Muscle layer of duodenum (tissue), 2 donors: Measurements from ENCODE around the gene DBNDD1.
"Not testable (repeated sequence)": the region's sequence is repeated elsewhere in the genome, so short reads cannot be mapped to it uniquely, and the experiment has no call there.

Source experiments
- H3K27ac ChIP-seq: one replicate; pipeline ENCODE4 v1.7.0; 2013; ENCODE audit warnings: mild to moderate bottlenecking, low read length
- H3K27me3 ChIP-seq: one replicate; pipeline ENCODE4 v1.7.0; 2013; ENCODE audit warnings: low read depth, mild to moderate bottlenecking, control low read depth, low read length
- H3K36me3 ChIP-seq, 2 donors: one replicate each; pipeline ENCODE4 v1.7.0; 2013; ENCODE audit warnings: low read length in 2 of 2, control low read depth in 1 of 2, mild to moderate bottlenecking in 1 of 2; ENCODE audit not compliant: insufficient read depth in 2 of 2, control insufficient read depth in 1 of 2
- H3K4me1 ChIP-seq, 2 donors: one replicate each; pipeline ENCODE4 v1.7.0; 2013; ENCODE audit warnings: low read length in 2 of 2, mild to moderate bottlenecking in 2 of 2, control low read depth in 1 of 2, moderate library complexity in 1 of 2; ENCODE audit not compliant: insufficient read depth in 2 of 2, control insufficient read depth in 1 of 2
- H3K4me3 ChIP-seq, 2 donors: one replicate each; pipeline ENCODE4 v1.7.0; 2013; ENCODE audit warnings: low read length in 2 of 2, low read depth in 1 of 2, mild to moderate bottlenecking in 1 of 2
- H3K9me3 ChIP-seq, 2 donors: one replicate each; pipeline ENCODE4 v1.7.0; 2013; ENCODE audit warnings: low read length in 2 of 2, control low read depth in 1 of 2, mild to moderate bottlenecking in 1 of 2; ENCODE audit not compliant: control insufficient read depth in 1 of 2
- donor health status: healthy.

The DBNDD1 gene, protein sequence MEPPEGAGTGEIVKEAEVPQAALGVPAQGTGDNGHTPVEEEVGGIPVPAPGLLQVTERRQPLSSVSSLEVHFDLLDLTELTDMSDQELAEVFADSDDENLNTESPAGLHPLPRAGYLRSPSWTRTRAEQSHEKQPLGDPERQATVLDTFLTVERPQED

GRCh38 chr16:90018652-90019542, at the start of gene DBNDD1:
Gene DBNDD1, minus strand, starts transcription at chr16:90019456. Its CDS starts 115 bp downstream, at chr16:90019341.
- H3K27me3 ChIP-seq: no peaks in the 10 kb centered on the region
- peaks cover 0 to 3% of the 10 kb centered on the region in 2 donors for H3K36me3 ChIP-seq
- peak within 1 kb of the TSS; percentile 42 to 71 for H3K4me3 ChIP-seq
- no peaks in the 10 kb centered on the region for H3K9me3 ChIP-seq
- H3K4me1 ChIP-seq: peaks cover 5 to 18% of the 10 kb centered on the region in 2 donors
- H3K27ac ChIP-seq: no peak within 1 kb of the TSS

GRCh38 chr16:90061437-90061836, 42.2 kb upstream of the DBNDD1 start:
- Histone ChIP-seq H3K4me1 (no peaks in the 10 kb centered on the region), H3K4me3 (no peak overlapping the region), H3K36me3 (no peaks in the 10 kb centered on the region), H3K27ac (no peak overlapping the region), H3K9me3 (no peaks in the 10 kb centered on the region), H3K27me3 (no peaks in the 10 kb centered on the region)

DNA sequence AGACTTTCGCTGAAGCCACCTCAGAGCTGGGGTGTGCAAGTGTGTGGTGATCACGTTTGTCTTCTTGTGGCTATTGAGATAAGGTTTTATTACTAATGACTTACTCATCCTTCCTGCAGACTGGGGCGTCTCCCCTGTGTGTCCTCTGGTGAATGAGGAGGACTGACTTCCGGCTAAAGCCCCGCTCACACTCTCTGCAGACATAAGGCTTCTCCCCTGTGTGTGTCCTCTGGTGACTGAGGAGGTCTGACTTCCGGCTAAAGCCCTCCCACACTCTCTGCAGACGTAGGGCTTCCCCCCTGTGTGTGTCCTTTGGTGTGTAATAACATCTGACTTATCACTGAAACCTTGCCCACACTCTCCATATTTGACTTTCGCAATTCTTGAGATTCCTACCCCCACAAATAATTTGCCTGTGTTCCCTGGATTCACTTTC, 38.5 kb upstream of the DBNDD1 start:
- H3K4me1 ChIP-seq: no peaks in the 10 kb centered on the region
- H3K27ac ChIP-seq: no peak overlapping the region
- no peak overlapping the region for H3K4me3 ChIP-seq
- no peaks in the 10 kb centered on the region for H3K36me3 ChIP-seq
- H3K9me3 ChIP-seq: peaks cover 0 to 9% of the 10 kb centered on the region in 2 donors
- no peaks in the 10 kb centered on the region for H3K27me3 ChIP-seq

DNA sequence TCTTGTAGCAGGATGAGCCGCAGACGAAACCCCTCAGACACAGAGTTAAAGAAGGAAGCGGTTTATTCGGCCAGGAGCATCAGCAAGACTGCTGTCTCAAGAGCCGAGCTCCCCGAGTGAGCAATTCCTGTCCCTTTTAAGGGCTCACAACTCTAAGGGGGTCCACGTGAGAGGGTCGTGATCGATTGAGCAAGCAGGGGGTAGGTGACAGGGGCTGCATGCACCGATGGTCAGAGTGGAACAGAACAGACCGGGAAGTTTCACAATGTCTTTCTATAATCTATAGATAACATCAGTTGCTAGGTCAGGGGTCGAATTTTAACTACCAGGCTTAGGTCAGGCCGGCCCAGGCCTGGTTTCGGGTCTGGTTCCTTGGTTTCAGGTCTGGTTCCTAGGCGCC, 37.3 kb upstream of the DBNDD1 start:
- not testable (repeated sequence) for H3K9me3 ChIP-seq, H3K27ac ChIP-seq, H3K36me3 ChIP-seq, H3K4me3 ChIP-seq, H3K4me1 ChIP-seq, H3K27me3 ChIP-seq

DNA sequence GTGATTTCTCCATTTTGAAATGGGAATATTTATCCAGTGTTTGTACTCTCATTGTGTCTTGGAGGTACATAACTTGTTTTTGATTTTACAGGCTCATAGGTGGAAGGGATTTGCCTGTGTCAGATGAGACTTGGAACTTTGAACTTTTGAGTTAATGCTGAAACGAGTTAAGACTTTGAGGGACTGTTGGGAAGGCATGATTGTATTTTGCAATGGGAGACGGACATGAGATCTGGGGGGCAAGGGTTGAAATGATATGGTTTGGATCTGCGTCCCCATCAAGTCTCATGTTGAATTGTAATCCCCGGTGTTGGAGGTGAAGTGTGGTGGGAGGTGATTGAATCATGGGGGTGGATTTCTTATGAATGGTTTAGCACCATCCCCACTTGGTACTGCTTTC, 36.1 kb upstream of the DBNDD1 start:
- H3K4me1 ChIP-seq: no peaks in the 10 kb centered on the region

GRCh38 chr16:90054554-90054953, 35.3 kb upstream of the DBNDD1 start:
- H3K4me1 ChIP-seq: no peaks in the 10 kb centered on the region

More for the DNA sequence above, 36.1 kb upstream of the DBNDD1 start:
- H3K4me3 ChIP-seq: no peak overlapping the region
- no peaks in the 10 kb centered on the region for H3K36me3 ChIP-seq
- H3K9me3 ChIP-seq: peaks cover 0 to 9% of the 10 kb centered on the region in 2 donors
- no peak overlapping the region for H3K27ac ChIP-seq
- H3K27me3 ChIP-seq: no peaks in the 10 kb centered on the region

DNA sequence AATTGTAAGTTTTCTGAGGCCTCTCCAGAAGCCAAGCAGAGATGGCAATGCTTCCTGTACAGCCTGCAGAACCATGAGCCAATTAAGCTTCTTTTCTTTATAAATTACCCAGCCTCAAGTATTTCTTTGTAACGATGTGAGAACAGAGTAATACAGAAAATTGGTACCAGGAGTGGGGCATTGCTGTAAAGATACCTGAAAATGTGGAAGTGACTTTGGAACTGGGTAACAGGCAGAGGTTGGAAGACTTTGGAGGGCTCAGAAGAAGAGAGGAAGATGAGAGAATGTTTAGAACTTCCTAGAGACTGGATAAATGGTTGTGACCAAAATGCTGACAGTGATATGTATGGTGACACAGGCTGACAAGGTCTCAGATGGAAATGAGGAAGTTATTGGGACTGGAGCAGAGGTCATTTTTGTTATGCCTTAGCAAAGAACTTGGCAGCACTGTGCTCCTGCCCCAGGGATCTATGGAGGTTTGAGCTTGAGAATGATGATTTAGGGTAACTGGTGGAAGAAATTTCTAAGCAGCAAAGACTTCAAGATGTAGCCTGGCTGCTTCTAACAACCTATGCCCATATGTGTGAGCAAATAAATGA, 34.7 kb upstream of the DBNDD1 start:
- Histone ChIP-seq H3K4me1 (no peaks in the 10 kb centered on the region), H3K36me3 (no peaks in the 10 kb centered on the region), H3K9me3 (peaks cover 0 to 9% of the 10 kb centered on the region in 2 donors), H3K4me3 (no peak overlapping the region), H3K27ac (no peak overlapping the region), H3K27me3 (no peaks in the 10 kb centered on the region)

More at GRCh38 chr16:90054554-90054953, 35.3 kb upstream of the DBNDD1 start:
- H3K9me3 ChIP-seq: peaks cover 0 to 9% of the 10 kb centered on the region in 2 donors
- H3K36me3 ChIP-seq: no peaks in the 10 kb centered on the region
- no peak overlapping the region for H3K27ac ChIP-seq
- peak overlapping the region in 1 of 2 donors; percentile 9 for H3K4me3 ChIP-seq
- H3K27me3 ChIP-seq: no peaks in the 10 kb centered on the region

GRCh38 chr16:90050969-90051368, 31.7 kb upstream of the DBNDD1 start:
- Histone ChIP-seq H3K27ac (no peak overlapping the region), H3K27me3 (no peaks in the 10 kb centered on the region), H3K4me3 (no peak overlapping the region), H3K4me1 (peaks cover 0 to 17% of the 10 kb centered on the region in 2 donors), H3K9me3 (peaks cover 0 to 9% of the 10 kb centered on the region in 2 donors), H3K36me3 (no peaks in the 10 kb centered on the region)

GRCh38 chr16:90048737-90049330, 29.6 kb upstream of the DBNDD1 start:
- Histone ChIP-seq H3K9me3 (no peaks in the 10 kb centered on the region), H3K4me1 (peaks cover 0 to 17% of the 10 kb centered on the region in 2 donors), H3K36me3 (peaks cover 0 to 4% of the 10 kb centered on the region in 2 donors), H3K4me3 (no peak overlapping the region), H3K27ac (no peak overlapping the region), H3K27me3 (no peaks in the 10 kb centered on the region)

GRCh38 chr16:90048347-90048722, 29.1 kb upstream of the DBNDD1 start:
- peaks cover 0 to 9% of the 10 kb centered on the region in 2 donors for H3K36me3 ChIP-seq
- H3K27me3 ChIP-seq: no peaks in the 10 kb centered on the region
- H3K4me3 ChIP-seq: no peak overlapping the region
- H3K9me3 ChIP-seq: no peaks in the 10 kb centered on the region
- no peak overlapping the region for H3K27ac ChIP-seq
- H3K4me1 ChIP-seq: peaks cover 0 to 17% of the 10 kb centered on the region in 2 donors
